HG02973 (cell line): ENCODE measurements around the gene EIF2S2.

ENCODE experiments used
- ATAC-seq: cut with Tn5 transposase; IDR thresholded peaks from one replicate; pipeline ENCODE4 v1.9.1; 2021; ENCODE audit warnings: moderate library complexity; ENCODE audit not compliant: unreplicated experiment

EIF2S2 gene

DNA sequence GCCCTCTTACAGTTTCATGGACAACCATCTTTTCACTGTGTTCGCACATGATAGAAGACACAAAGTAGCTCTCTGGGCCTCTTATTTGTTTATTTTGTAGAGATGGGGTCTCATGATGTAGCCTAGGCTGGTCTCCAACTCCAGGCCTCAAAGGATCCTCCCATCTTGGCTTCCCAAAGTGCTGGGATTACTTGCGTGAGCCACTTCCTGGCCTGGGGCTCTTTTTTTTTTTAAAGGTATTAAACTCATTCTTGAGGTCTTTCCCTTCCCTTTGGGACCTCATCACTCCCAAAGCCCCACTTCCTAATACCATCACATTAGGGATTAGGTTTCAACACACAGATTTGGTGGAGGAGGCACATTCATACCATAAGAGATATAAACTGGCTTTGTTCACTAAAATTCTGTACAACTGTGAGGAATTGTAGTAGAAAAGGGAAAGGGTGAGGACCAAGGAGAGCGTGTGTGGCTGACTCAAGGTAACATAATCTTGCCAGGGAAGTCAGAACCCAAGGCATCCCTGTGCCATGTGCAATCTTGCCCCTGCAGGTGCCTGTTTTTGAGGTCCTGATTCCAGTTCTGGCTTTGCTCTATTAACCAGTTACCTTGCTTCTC is 45.5 kb downstream of the EIF2S2 start:
- ATAC-seq = no peak

DNA sequence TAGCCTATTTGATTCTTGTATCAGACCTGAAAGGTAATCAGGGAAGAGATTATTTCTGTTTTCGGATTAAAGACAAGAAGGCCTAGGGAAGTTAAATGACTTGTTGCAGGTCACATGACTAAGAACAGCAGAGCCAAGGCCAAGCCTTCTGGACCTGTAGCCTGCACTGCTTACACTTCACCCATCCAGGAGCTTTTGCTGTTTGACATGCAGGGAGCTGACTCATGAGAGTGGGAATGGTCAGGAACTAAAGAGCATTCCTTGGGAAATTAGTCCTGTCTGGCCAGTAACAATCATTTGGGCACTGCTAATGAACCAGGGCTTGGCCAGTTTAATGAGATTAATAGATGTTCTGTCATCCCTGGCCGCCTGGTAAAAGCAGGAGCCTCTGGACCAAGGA is 46.8 kb downstream of the EIF2S2 start:
- ATAC-seq = no peak

DNA sequence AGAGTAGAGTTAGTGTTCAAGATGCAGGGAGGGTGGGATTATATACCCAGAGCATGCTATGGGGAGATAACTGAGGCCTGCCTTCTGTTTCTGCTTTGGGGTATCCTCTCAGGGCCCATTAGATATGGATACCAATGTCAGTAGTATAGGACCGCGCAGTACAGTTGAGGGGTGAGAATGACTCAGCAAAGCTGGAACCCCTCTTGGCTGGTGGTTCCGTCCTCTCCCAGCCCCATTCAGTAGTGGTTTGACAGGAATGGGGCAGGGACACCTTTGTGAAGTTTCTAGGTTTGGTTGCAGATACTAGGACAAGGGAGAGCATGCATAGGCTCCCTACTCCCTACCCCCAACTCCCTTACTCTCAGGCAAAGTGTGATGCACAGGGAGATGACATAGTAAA is 47.8 kb downstream of the EIF2S2 start:
- ATAC-seq = no peak

DNA sequence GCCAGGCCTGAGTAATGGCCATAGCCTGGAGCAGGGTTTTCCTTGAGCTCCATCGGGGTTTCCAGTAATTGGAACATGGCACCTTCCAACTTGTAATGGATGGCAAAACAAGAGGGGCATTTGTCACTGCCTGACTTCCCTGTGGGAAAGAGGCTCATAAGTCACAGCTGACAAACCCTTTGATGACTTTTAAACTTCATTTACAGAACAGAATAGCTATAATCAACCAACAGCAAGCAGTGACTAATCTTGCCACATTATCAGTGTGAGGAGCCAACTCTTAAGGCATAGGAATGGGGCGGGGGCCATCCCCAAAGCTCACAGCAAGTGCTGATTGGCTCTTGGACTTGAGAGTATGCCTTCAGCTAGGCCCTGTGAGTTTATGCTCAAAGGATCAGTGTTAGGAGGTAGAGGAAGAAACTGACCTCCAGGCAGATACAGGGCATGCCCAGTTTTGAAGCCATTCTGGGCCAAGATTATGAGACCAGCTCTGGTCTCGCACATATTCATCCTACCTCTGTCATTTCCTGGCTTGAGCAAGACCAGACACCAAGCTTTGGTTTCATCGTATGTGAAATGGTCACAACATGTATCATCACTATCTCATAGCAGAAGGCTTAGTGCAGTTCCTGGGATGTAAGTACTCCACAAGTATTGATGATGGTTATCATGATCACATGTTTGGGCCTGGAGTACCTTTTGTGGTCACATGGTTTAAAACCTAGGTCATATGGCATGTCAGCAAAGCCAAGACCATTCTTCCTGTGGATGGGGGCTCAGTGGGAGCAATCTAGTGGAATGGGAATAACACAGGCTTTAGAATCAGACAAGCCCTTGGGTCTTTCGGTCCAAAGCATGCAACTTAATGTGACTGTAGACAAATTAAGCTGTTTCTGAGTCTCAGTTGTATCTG is 49.2 kb downstream of the EIF2S2 start:
- no peak for ATAC-seq

DNA sequence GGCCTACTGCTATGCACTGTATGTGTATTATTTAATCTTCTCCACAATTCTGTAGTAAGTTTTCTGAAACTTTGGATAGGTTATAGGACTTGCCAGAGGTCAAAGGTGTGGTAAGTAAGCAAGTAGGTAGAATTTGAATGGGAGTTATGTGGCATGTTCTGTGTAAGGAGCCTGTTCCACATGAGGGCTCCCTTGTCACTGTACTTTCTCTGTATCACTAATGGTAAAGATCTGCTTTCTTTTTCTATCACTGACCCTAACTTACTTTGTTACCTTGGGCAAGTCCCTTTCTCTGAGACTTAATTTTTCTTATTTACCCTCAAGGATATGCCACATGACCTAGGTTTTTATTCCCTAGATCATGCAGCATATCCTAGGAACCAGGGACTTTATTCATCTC is 50.3 kb downstream of the EIF2S2 start:
- ATAC-seq = no peak

DNA sequence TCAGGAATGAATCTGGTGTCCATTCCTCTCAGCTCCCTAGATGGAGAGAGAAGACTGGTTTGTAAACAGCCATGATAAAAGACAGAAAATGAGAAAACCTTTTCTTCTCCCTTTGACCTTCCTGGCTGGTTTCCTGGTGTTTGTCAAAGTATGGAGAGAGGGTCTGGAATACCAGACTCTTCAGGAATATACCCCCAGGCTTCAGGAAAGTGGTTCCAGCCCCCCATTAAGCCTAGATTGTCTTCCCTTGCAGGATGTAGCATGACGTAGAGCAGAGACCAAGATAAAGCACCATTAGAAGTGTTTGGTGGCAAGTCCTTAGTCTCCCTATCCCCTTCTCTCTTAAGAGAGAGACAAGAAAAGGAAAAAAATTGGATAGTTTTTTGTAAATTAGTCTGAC is 51.1 kb downstream of the EIF2S2 start:
- ATAC-seq = no peak

DNA sequence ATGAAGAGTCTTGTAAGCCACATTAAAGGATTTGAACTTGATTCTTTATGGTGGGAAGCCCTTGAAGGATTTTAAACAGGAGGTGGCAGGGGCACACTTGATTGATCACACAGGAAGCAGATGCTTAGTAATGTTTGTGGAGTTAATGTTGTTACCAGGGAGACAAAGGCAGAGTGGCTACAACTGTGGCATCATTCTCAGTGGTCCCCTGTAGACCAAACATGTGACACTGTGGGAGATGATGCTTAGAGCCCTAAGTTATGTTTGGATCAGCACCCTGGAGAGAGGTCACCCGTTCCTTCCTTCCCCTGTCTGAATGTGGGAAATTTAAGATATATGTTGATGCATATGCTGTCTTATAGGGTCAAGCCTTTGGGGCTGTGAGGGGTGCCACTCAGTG is 53.2 kb downstream of the EIF2S2 start:
- ATAC-seq = no peak

DNA sequence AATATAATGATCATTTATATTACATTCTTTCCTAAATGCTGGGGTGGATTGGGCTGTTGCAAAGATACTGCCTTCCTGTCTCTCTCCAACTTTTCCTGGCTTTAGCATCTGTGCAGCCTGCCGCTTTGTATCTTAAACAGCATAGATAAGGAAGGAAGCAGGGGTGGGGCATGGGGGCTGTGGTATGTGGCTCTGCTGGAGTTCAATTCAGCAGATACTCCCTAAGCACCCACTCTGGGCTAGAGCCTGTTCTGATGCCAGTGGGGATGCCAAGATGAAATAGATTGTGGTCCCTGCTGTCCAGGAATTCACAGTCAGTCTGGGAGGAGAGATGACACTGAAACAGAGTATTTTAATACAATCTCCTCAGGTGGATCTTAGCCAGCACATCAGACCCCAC is 56.8 kb downstream of the EIF2S2 start:
- no peak for ATAC-seq

DNA sequence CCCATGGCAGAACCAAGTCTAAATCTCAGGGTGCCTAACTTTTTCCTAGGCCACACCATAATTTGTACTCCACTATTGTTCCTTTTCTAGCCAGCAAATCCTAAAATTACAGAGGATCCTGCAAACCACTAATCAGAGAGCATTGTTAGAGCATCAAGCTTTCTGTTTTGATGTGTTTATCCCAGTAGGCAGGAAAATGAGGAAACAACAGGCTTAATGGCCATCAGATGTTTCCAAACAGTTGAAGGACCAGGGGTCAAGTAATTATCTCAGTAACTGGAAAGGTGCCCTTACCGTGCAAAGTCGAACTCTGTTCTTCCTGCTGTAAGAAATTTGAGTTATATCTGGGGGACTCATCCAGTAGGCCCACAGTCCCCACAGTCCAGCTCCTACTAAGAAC is 59.6 kb downstream of the EIF2S2 start:
- ATAC-seq = no peak

DNA sequence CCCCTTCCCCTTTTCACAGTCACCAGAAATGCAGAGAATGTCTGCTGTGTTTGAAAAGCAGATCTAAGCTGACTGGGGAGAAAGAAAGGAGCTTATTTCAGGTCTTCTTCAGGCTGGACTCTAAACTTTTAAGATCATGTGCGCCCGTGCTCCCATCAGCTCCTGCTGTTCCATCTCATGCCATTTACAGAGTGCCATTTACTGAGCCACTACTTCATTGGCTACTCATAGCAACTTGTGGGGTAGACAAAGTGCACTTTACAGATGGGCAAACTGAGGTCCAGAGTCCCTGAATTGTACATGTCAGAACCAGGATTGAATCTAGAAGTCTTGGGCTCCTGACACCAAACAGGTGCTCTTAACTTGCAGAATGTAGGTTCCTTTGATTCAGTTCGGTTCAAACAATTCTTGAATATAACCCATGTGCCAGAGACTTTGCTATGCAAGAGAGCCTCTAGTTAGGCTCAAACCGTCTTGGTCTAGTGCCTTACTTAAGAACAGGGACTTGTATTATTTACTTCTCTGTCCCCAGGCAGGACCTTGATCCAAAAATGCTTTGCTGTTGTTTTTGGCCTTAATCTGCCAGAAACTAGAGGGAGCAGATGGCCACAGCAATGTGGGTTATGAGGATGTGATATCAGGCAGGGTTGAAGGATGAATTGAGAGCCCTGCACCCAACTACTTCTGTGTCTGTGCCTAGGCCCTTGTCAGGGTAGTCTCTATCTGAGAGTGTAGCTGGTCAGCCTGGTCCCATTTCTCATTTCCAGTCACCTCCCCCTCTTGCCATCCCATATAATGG is 61.9 kb downstream of the EIF2S2 start:
- no peak for ATAC-seq

DNA sequence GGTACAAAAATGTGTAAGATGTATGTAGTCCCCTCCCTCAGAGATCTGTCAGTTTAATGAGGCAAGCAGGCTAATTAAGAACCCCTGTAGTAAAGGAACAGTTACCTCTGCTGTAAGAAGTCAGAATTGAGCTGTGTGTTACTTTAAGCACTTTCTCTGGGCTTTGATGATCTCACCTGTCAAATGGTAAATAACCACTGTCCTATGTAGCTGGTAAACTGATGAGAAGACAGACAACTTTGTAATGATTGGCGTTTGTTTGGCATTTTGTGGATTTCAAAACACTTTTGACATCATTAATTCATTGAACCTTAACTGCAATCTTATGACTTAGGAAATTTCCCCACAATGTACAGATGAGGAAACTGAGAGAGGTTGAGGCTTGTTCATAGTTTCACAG is 62.7 kb downstream of the EIF2S2 start:
- no peak for ATAC-seq

DNA sequence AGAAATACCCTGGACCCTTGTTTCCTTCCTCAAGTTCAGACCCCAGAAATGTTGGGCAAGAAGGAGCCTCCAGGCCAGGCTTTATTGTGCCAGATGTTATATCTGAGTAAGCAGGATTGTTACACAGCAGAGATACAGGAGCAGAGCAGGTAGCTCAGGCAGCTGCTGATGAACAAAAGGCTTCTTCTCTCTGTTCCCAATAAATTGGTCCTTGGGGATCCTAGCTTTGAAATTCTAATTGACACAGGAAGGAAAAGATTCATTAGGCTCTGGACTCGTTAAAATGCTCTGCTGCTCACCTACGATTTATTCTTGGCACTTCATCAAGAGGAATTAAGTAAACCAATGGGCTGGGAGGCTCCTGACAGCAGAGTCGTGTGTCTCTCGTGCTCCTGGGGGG is 64.1 kb downstream of the EIF2S2 start:
- no peak for ATAC-seq

DNA sequence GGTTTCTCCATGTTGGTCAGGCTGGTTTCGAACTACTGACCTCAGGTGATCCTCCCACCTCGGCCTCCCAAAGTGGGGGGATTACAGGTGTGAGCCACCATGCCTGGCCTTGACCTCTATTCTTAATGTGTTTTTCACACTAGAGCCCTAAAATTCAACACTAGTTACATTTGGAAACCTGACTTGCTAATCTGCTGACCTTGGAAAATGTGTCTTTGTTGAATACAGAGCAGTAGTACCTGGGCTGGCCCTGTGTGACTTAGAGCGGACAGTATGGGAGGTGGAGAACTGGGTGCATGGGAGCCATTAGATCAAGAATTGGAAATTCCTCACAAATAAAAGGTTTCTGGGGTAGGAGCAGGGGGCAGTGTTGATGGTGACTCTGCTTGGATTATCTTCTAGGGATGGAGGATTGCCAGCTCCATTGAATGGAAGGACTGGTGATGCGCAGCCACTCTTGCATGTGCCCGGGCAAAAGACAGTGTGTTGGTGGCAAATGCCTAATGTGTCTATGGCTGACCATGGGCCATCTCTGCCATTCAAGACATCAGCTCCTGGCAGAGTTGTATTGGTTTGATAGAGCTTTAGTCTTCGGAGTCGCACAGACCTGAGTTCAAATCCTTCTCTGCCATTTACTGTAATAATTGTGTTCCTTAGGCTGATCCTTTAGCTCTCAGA is 64.9 kb downstream of the EIF2S2 start:
- ATAC-seq = no peak

DNA sequence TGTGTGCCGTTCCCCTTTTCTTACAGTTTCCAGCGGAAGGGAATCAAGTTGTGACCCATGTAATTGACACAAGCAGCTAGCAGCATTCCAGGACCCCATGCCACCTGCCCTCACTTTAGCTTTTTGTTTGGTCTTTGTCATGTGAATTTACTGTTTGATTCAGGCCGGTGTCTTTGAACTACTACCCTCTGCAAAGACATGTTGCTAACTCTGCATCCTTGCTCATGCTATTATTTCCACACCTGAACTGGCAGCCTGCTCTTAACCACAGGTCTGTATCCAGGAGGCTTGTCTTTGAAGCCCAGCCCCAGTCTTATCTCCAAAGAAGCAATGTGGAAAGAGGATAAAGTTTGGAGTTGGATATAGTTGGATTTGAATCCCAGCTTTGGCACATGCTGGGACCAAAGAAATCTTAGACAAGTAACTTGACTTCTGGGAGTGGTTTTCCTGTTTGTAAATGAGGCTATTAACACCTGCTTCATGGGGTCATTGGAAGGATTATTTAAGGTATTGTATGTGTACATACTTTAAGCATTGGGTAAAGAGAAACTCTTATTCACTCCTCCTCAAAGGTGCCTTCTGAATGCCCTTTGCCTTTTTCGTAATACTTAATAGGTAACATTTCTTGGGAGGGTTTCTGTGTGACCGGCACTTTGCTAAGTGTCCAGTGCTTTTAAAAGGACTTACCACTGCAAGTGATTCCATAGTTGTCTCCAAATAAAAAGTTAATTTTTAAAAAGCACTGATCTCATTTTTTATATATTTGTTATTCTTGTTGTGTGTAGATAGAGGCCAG is 65.9 kb downstream of the EIF2S2 start:
- ATAC-seq = no peak

DNA sequence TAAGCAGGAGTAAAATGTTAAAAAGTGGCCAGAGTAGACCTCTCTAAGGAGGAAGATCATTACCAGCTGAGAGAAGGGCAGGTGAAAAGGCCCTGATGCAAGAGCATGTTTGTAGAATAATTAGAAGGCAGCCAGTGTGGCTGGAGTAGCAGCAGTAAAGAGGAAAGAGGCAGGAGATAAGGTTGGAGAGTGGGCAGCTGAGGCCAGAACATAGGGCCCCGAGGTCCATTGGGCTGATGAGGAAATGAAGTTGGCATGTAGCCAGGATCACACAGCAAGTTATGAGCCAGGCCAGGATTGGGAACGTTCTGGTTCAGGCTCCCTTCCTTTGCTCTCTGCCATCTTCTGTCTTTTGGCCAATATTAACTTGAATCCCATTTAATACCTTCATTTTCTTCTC is 66.7 kb downstream of the EIF2S2 start:
- no peak for ATAC-seq

DNA sequence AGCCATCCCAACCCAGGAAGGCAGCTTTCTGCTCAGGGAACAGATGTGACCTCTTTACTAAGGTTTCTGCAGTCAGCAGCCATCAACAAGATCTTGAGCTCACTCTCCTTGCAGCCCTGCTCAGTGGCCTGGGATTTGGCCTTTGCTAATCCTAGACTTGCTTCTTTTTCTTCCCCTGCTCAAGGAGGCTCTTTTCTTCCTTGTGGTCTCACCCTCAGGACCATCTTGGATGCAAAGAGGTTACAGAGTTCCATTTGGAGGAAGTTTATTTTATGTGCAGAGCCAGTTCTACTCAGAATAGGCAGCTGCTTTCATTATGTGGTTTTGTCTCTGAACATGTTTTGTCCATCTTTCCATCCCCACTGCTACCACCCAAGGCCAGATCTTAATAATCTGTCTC is 69.0 kb downstream of the EIF2S2 start:
- ATAC-seq = no peak

DNA sequence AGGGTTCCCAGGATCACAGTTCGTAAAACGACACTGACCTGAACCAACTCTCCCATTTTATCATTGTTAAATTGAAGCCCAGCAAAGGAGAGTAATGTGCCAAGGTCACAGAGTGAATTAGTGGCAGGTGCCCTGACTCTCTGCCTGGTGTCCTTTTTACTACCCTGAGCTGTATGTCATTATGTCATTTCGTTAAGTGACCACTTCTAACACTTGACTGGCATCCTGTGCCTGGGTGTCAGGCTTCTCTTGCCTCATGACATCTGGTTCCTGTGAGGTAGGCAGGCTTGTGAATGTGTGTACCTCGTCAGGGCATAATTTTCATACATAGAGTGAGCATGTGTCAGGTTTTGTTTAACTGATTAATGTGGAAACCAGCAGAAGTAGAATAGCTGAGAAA is 69.8 kb downstream of the EIF2S2 start:
- ATAC-seq = no peak

DNA sequence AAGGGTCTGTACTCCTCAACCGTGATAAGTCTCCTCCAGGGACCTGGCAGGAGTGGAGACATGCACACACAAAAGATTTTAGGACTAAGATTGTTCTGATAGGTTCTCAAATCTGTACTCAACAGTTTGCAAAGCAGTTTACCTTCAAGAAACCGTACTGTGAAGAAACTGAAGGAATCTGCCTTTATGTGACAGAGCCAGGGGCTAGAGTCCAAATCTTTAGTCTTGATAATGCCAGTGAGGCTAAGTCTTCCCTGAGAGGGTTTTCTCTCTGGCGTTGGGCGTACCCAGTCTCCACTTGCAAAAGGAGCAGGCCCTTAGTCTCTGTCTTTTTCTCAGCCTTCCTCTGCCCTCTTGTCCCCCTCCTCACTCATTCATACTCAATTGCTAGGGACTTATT is 70.8 kb downstream of the EIF2S2 start:
- ATAC-seq = no peak

DNA sequence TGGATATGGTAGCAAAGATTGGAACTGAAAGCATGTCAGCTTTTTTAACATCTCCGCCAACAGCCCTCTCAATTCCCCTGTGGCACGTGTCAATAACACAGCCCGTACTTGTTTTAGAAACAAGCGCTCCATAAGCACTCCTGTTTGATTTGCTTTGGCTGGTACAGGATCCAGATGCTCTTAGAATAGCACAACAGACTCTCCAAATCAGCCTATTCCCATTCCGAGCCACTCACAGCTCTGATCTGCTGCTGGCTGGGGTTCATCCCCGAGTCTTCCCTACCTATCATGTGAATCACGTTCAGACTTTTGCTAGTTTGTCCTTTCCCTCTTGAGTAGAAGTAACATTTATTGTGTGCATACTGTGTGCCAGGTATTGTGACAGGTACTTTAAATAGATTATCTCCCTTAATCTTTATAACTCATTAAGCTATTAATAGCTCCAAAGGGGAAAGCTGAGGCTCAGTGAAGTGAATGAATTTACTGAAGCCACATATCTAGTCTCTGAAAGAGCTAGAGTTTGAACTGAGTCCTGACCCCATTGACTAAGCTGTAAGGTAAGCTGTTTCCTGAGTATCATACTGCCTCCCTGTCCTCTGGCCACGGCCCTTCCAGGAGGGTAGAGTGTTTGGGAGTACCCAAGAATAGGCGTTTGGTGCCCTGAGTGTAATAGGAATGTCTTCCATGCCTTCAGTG is 71.6 kb downstream of the EIF2S2 start:
- ATAC-seq = no peak
